HAP-1 (cell line): ENCODE measurements around the gene ANKS4B.
"Not testable (repeated sequence)": the region's sequence is repeated elsewhere in the genome, so short reads cannot be mapped to it uniquely, and the experiment has no call there.

ENCODE experiments used
- DNase-seq, 2 experiments: peaks; one replicate each; pipeline ENCODE4 v3.0.0-alpha.2; 2016 to 2020; ENCODE audit warnings: low spot score in 2 of 2
- H3K27me3 ChIP-seq: fragments of 250-450 bp; sonication (Bioruptor Pico); 2 replicates; pipeline ENCODE4 v1.5.1; 2020; ENCODE audit warnings: low read depth, mild to moderate bottlenecking, moderate library complexity
- H3K36me3 ChIP-seq: fragments of 250-450 bp; sonication (Bioruptor Pico); replicated peaks from 2 replicates; pipeline ENCODE4 v1.5.1; 2020; ENCODE audit warnings: mild to moderate bottlenecking
- H3K4me1 ChIP-seq: fragments of 250-450 bp; sonication (Bioruptor Pico); 2 replicates; pipeline ENCODE4 v1.5.1; 2020; ENCODE audit warnings: mild to moderate bottlenecking
- H3K4me3 ChIP-seq: fragments of 250-450 bp; sonication (Bioruptor Pico); 2 replicates; pipeline ENCODE4 v1.5.1; 2020; ENCODE audit warnings: mild to moderate bottlenecking, moderate library complexity
- H3K9me3 ChIP-seq: fragments of 250-450 bp; sonication (Bioruptor Pico); 2 replicates; pipeline ENCODE4 v1.5.1; 2020; ENCODE audit warnings: mild to moderate bottlenecking, moderate library complexity
- in situ Hi-C: fragments of 300-500 bp; cut with MboI; formaldehyde crosslinking; loops from 3 replicates; pipeline ENCODE4 v1.14.3; 2020; ENCODE audit warnings: low sequenced_read_pairs, inconsistent platforms, mixed read lengths

ANKS4B gene

DNA sequence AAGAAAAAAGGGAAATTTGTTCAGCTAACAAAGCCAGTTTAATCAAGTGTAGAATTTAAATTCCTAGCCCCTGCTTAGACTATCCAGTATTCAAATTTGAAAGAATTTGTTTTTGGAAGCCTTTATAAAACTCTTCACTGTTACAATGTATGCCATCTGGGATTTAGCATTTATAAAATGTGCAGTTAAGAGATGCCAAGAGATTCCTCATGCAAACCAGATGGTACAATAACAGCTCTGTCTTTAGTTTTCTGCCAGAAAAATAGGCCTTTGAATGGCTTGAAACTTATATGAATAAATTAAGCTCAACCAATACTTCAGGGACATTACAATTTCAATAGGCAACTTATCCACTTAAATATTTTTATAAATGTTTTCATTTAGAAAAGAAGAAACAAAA lies 6.8 kb upstream of the ANKS4B start:
- Histone ChIP-seq H3K4me1 (peaks cover 20% of the 10 kb centered on the region), H3K36me3 (no peaks in the 10 kb centered on the region), H3K4me3 (no peak overlapping the region), H3K9me3 (no peaks in the 10 kb centered on the region), H3K27me3 (no peaks in the 10 kb centered on the region; the same call in 1 of the 2 replicates)
- in situ Hi-C loops, result no loop called here
- peak in 1 of 2 experiments; percentile 43 for DNase-seq

DNA sequence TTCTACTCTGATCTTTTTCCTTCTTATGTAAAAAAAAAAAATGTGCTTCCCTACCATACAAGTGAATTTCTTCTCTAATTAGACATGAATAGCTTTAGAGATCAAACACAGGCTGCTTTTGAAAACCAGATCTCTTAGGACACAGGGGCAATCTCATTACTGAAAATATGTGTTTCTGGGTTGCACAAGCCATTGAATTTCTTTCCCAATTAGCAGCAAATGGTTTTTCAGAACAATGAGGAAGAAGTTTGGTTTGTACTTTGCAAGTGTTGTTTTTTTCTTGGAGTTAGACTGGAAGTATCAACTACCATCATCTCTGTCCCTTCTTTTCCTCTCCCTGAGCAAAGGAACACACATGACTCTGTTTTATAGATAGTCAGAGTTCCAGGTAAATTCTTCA lies 5.6 kb upstream of the ANKS4B start:
- Histone ChIP-seq H3K9me3 (no peaks in the 10 kb centered on the region), H3K27me3 (no peaks in the 10 kb centered on the region; the same call in 1 of the 2 replicates), H3K4me3 (no peak overlapping the region), H3K36me3 (no peaks in the 10 kb centered on the region), H3K4me1 (peaks cover 13% of the 10 kb centered on the region)
- in situ Hi-C loops, result no loop called here
- peak in 1 of 2 experiments; percentile 13 for DNase-seq

DNA sequence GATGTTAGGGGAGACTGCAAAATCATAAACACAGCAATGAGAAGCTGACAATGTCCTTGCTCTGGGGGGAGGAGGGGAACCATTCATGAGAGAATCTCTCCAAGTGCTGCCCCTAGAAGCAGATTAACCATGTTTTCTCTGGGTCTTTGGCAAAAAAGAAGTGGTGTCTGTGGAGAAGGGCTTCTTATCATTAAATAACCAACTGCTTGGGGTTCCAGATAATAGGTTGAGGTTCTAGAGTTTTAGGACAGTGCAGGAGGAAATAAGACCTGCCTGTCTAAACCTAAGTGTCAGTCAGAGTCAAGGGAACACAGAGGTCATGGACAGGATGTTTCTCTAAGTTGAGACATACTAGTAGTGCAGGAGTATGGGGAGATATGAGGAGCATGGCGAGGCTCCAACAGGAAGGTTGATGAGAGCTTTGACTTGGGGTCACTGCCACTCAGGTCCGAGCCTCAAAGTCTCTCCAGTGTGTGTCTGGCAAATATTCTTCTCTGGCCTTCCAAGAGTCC lies 5.1 kb upstream of the ANKS4B start:
- Histone ChIP-seq H3K4me3 (no peak overlapping the region), H3K36me3 (no peaks in the 10 kb centered on the region), H3K27me3 (no peaks in the 10 kb centered on the region; the same call in 1 of the 2 replicates), H3K9me3 (no peaks in the 10 kb centered on the region), H3K4me1 (peaks cover 11% of the 10 kb centered on the region)
- in situ Hi-C loops, result no loop called here
- DNase-seq, result no peak

DNA sequence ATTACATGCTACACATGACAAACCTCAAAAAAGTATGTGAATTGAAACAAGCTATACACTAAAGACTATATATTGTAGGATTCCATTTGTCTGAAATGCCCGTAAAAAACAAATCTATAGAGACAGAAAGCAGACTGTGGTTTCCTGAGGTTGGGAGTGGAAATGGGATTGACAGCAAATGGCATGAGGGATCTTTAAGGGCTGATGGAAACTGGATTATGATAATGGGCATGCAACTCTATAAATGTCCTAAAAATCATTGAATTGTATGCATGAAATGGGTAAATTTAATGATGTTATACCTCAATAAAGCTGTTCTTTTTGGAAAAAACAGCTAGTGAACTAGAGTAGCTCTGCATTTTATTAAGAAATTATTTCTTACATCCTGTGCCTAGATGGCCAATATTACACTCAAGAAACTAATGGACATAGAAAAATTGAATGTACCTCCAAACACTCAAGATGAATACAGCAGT lies 416 bp upstream of the ANKS4B start:
- no peak overlapping the region for H3K4me3 ChIP-seq
- no peaks in the 10 kb centered on the region for H3K36me3 ChIP-seq
- no peak for DNase-seq
- in situ Hi-C loops, result no loop called here
- H3K27me3 ChIP-seq, result no peaks in the 10 kb centered on the region; the same call in 1 of the 2 replicates
- no peaks in the 10 kb centered on the region for H3K9me3 ChIP-seq
- no peaks in the 10 kb centered on the region for H3K4me1 ChIP-seq

DNA sequence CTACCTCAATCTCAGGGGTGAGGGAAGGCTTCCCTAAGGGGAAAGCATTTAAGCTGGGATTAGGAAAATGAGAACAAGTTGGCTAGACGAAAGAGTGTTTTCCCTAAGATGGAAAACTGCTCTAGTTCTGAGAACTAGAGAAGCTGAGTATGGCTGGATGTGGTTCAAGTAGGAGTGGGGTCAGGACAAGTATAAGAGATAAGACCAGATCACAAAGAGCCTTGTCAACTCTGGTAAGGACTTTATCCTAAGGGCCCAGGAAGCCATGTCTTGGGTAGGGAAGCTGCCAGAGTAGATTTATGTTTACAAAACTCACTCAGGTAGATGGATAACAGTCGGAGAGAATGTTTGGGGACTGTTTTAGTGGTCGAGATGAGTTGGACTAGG lies 1.7 kb downstream of the ANKS4B start:
- Histone ChIP-seq H3K9me3 (no peaks in the 10 kb centered on the region), H3K4me3 (no peak overlapping the region), H3K36me3 (no peaks in the 10 kb centered on the region), H3K27me3 (no peaks in the 10 kb centered on the region; the same call in 1 of the 2 replicates), H3K4me1 (no peaks in the 10 kb centered on the region)
- no peak for DNase-seq
- in situ Hi-C loops, result no loop called here

DNA sequence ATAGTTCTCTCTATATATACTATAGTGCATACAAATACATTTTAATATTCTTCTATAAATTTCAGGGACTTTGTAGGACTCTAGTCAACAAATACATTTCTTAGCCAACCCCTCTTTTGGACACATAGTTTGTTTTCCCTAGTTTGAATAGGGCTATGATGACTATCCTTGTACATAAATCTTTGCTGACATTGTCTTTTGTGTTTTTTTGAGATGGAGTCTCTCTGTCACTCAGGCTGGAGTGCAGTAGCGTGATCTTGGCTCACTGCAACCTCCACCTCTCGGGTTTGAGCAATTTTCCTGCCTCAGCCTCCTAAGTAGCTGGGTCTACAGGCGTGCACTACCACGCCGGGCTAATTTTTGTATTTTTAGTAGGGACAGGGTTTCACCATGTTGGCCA lies 3.3 kb downstream of the ANKS4B start:
- Histone ChIP-seq H3K4me3 (no peak overlapping the region), H3K4me1 (no peaks in the 10 kb centered on the region), H3K9me3 (no peaks in the 10 kb centered on the region), H3K27me3 (no peaks in the 10 kb centered on the region), H3K36me3 (no peaks in the 10 kb centered on the region)
- no peak for DNase-seq
- in situ Hi-C loops, result no loop called here

DNA sequence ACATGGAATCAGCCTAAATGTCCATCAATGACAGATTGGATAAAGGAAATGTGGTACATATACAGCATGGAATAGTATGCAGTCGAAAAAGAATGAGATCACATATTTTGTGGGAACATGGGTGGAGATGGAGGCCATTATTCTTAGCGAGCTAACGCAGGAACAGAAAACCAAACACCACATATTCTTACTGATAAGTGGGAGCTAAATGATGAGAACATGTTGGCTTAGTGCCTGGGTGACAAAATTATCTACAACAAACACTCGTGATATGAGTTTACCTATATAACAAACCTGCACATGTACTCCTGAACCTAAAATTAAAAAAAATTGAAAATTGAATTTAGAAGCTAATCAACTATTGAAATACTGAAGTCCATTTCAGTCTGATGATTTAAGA lies 6.1 kb downstream of the ANKS4B start:
- Histone ChIP-seq H3K9me3 (no peaks in the 10 kb centered on the region), H3K27me3 (no peaks in the 10 kb centered on the region), H3K4me1 (no peaks in the 10 kb centered on the region), H3K4me3 (no peak overlapping the region), H3K36me3 (no peaks in the 10 kb centered on the region)
- in situ Hi-C loops, result no loop called here
- DNase-seq, result no peak

DNA sequence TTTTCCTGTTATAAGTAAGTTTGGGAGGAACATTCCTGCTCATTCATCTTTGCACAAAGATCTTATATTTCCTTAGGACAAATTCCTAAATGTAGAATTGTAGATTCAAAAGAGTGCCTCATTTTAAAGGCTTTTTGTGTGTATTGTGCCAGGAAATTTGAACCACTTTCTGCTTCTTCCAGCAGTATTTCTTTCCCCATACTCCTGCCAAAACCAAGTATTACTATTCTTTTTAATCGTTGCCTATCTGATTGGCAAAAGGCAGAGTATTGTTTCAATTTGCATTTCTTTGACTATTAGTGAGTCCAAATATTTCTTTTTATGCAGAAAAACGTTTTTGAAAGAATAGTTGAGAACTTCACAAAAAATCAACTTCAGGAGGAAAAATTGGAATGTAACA lies 9.3 kb downstream of the ANKS4B start:
- Histone ChIP-seq H3K4me1 (no peaks in the 10 kb centered on the region), H3K4me3 (no peak overlapping the region), H3K36me3 (no peaks in the 10 kb centered on the region), H3K27me3 (no peaks in the 10 kb centered on the region), H3K9me3 (no peaks in the 10 kb centered on the region)
- DNase-seq, result no peak
- in situ Hi-C loops, result no loop called here

DNA sequence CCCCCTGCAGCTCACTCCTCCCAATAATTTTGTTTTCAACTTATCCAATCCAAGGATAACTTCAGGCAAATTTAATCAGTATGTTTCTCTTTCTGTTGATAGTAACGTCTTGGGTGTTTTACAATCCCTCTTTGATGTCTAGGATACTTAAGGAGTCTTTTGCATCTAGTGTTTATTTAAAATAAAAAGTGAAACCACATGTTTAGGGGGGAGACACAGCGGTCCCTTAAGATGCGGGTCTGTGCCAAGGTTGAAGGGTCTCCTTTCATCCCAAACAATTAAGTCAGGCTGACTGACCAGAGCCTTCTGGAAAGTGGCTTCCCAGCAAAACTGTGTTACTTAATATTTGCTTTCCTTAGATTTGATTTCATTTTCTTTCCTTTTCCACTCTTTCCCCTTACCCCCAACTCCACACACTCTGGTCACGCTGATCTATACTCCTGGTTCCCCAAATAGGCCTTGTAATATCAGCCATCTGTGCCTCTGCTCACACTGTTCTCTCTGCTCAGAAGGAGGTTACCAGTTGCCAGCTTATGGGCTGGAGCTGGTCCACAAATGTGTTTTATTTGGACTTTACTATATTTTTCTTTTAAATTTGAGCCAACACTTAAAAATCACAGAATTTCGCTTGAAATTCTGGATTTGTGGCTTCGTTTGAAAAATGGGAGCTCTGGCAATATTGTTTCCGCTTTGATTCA lies 11.2 kb downstream of the ANKS4B start:
- no peaks in the 10 kb centered on the region for H3K4me1 ChIP-seq
- H3K36me3 ChIP-seq, result no peaks in the 10 kb centered on the region
- no peaks in the 10 kb centered on the region for H3K27me3 ChIP-seq
- H3K4me3 ChIP-seq, result no peak overlapping the region
- H3K9me3 ChIP-seq, result no peaks in the 10 kb centered on the region
- no peak for DNase-seq
- in situ Hi-C loops, result no loop called here

DNA sequence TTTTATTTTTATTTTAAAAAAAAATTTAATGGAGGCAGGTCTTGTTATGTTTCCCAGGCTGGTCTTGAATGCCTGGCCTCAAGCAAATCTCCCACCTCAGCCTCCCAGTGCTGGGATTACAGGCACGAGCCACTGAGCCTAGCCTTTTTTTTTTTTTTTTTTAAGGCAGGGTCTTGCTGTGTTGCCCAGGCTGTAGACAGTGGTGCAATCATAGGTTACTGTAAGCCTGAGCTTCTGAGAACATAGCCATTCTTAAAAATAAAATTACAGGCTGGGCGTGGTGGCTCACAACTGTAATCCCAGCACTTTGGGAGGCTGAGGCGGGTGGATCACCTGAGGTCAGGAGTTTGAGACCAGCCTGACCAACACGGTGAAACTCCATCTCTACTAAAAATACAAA lies 14.7 kb downstream of the ANKS4B start:
- H3K36me3 ChIP-seq, H3K9me3 ChIP-seq, DNase-seq, H3K4me1 ChIP-seq, H3K4me3 ChIP-seq, in situ Hi-C loops, H3K27me3 ChIP-seq: not testable (repeated sequence)

DNA sequence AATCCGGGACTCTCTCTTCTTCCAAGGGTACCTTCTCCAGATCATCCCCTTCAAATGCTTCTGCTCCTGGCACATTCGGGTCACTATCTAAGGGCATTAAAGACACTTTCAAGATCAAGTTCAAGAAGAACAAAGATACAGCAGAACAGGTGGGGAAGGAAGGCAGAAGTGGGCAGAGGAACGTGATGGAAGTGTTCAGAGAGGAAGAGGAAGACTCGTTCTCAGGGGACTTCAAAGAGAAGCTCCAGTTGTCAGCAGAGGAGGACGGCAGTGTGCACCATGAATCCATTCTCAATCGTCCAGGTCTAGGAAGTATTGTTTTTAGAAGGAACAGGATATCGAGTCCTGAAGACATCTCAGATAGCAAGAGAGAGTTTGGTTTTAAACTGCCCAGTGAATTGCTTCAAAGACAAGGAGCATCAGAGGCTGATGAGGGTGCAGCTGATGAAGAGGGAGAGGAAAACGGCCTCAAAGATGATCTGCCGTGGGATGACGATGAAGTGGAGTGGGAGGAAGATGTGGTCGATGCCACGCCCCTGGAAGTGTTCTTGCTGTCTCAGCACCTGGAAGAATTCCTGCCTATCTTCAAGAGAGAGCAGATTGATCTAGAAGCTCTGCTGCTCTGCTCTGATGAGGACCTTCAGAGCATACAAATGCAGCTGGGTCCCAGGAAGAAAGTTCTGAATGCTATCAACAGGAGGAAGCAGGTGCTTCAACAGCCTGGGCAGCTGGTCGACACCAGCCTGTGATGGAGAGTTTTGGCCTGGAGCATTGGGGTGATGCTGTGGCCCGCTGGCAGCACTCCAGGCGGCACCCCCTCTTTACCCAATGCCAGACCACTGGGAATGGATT lies 16.8 kb downstream of the ANKS4B start:
- Histone ChIP-seq H3K4me1 (no peaks in the 10 kb centered on the region), H3K9me3 (no peaks in the 10 kb centered on the region), H3K36me3 (no peaks in the 10 kb centered on the region), H3K4me3 (no peak overlapping the region), H3K27me3 (no peaks in the 10 kb centered on the region; the same call in 1 of the 2 replicates)
- in situ Hi-C loops, result no loop called here
- no peak for DNase-seq

DNA sequence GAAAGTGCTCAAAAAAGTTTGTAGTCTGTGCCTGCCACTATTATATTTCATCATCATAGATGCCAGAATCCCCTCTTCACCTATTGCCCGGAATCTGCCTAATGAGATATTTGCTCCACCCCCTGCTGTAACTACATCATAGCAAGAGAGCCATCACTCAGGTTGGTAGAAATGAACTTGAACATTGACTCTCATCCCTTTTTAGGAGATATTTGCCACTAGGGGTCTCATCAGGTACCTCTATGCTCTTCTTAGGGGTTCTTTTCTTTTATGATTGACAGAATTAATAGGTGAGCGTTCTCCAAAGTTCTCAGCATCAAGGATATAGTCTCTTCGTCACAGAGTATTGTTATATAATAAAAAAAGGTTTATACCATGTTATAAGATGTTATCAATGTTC lies 20.0 kb downstream of the ANKS4B start:
- in situ Hi-C loops, result no loop called here
- no peak for DNase-seq
- Histone ChIP-seq H3K4me3 (no peak overlapping the region), H3K27me3 (no peaks in the 10 kb centered on the region; the same call in 1 of the 2 replicates), H3K36me3 (no peaks in the 10 kb centered on the region), H3K4me1 (no peaks in the 10 kb centered on the region), H3K9me3 (no peaks in the 10 kb centered on the region)

DNA sequence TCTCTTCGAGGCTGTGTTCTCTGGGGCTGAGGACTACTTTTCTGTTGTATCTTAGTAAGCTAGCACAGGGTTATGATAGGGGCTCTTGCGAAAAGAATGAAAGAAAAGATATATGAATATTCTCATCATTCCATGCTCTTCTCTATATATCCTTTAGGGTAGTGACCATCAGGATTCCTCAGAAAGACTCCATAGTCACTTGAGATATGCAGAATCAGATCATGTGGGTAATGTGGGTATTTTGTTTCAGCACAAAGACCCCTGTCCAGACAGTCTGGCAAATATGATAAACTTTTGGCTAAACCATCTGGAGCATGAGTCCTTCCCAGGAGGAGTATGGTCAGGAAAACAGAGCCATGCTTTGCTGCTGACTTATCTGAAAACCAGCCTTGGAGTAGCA lies 23.1 kb downstream of the ANKS4B start:
- no peak overlapping the region for H3K4me3 ChIP-seq
- in situ Hi-C loops, result no loop called here
- H3K4me1 ChIP-seq, result no peaks in the 10 kb centered on the region
- H3K9me3 ChIP-seq, result no peaks in the 10 kb centered on the region
- no peaks in the 10 kb centered on the region for H3K36me3 ChIP-seq
- no peak for DNase-seq
- no peaks in the 10 kb centered on the region; the same call in 1 of the 2 replicates for H3K27me3 ChIP-seq

DNA sequence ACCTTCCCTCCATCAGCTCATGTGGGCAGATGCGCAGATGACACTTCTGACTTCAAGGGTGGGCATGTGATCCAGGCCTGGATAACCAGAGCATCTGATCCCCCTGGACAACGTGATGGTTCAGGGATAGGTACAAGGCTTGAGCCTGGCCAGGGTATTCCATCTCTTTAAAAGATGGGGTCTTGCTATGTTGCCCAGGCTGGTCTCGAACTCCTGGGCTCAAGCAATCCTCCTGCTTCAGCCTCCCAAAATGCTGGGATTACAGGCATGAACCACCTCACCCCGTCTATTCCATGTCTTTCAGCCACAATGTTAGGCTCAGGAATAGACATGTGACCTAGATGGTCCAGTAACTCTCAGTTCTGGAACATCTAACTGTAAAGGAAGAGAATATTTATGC lies 23.8 kb downstream of the ANKS4B start:
- Histone ChIP-seq H3K36me3 (no peaks in the 10 kb centered on the region), H3K4me3 (no peak overlapping the region), H3K9me3 (no peaks in the 10 kb centered on the region), H3K27me3 (no peaks in the 10 kb centered on the region; the same call in 1 of the 2 replicates), H3K4me1 (no peaks in the 10 kb centered on the region)
- no peak for DNase-seq
- in situ Hi-C loops, result no loop called here
